ENCODE data around the gene RAPGEF3. TPM values are rescaled to one million over a fixed set of nuclear protein-coding genes. Genes with fewer than 3 reads are reported as not detected.

RAPGEF3 gene, protein sequence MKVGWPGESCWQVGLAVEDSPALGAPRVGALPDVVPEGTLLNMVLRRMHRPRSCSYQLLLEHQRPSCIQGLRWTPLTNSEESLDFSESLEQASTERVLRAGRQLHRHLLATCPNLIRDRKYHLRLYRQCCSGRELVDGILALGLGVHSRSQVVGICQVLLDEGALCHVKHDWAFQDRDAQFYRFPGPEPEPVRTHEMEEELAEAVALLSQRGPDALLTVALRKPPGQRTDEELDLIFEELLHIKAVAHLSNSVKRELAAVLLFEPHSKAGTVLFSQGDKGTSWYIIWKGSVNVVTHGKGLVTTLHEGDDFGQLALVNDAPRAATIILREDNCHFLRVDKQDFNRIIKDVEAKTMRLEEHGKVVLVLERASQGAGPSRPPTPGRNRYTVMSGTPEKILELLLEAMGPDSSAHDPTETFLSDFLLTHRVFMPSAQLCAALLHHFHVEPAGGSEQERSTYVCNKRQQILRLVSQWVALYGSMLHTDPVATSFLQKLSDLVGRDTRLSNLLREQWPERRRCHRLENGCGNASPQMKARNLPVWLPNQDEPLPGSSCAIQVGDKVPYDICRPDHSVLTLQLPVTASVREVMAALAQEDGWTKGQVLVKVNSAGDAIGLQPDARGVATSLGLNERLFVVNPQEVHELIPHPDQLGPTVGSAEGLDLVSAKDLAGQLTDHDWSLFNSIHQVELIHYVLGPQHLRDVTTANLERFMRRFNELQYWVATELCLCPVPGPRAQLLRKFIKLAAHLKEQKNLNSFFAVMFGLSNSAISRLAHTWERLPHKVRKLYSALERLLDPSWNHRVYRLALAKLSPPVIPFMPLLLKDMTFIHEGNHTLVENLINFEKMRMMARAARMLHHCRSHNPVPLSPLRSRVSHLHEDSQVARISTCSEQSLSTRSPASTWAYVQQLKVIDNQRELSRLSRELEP
- 10 to 100 TPM; 48.0 to 61.0 (median 49.6) TPM for polyA plus RNA-seq (ENCODE audit: insufficient read length in 3 of 3)

DNA sequence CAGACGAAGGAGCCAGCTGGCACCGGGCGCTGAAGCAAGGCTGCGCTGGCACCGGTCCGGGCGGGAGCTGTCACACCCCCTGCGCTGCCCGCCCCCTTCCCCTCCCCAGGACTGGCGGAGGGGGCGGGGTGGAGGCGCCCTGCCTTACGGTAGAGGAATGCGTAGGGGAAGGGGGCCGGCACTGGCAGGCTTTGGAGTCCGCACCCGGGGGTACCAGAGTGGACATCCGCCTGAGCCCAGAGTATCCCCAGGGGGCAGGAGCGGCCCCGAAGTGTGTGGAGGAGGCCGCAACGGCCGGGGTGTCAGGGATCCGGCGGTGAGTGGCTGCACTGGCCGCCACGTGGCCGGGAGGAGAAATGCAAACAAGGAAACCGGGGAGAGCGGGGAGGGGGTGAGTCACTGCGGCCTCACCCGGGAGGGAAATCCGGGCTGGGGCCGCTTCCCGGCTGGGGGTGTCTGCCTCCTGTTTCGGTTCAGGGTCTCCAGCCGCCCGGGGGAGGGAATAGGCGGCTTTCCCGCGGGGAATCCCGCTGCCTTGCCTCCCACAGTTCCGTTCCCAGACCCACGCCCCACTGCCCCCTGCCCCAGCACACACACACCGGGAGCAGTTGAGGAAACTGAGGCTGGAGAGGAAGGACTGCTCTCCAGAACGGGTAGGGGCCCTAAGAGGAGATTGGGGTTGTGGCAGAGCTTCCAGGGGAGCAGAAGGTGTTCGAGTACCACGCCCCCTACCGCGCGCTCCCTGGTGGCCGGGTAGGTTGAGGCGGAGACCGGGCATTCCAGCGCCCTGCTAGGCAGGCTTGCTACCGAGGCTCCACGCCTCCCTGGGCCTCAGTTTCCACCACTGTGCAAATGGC lies at the start of gene RAPGEF3:
Gene RAPGEF3, minus strand, starts transcription at position 47 of the 857 bp plus-strand sequence. CDS start 324 bp downstream, outside the sequence.
- DNase-seq (ENCODE audit: low read depth in 3 of 3, low spot score in 2 of 3) = no peak

DNA sequence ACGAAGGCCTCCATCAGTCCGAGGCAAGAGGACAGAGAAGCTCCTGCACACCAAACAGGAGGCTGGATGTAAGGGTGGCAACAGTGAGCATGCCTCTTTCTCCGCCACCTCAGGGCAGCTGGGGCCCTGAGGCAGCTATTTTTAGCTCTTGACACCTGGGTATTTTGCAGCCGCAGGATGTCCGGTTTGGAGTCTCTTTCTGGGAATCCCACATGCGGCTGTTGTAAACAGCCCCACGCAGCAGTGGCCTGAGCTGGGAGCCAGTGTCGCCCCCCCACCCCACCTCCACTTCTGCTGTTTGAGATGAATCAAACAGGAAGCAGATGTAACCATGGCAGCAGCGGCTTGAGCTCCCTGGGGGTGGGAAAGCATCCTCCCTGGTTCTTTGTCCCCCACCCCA lies 49.4 kb upstream of the RAPGEF3 start:
- DNase-seq (ENCODE audit: low read depth in 3 of 3, low spot score in 2 of 3) = no peak

DNA sequence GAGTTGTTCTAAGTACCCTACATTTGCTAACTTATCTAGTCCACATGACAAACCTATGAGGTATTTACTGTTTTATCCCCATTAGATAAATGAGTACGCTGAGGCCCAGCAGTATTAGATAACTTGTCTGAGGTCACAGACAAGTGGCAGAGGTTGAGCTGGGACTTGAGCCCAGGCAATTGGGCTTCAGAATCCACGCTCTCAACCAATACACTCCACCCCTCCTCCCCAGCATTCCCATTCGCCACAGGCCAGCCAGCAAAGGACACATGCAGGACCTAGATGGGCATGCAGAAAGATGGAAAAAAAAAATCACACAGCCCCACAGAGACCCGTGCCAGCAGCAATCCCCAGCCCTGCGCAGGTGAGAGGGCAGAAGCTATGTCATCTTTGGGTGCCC lies 48.7 kb upstream of the RAPGEF3 start:
- DNase-seq (ENCODE audit: low read depth in 3 of 3, low spot score in 2 of 3) = no peak

DNA sequence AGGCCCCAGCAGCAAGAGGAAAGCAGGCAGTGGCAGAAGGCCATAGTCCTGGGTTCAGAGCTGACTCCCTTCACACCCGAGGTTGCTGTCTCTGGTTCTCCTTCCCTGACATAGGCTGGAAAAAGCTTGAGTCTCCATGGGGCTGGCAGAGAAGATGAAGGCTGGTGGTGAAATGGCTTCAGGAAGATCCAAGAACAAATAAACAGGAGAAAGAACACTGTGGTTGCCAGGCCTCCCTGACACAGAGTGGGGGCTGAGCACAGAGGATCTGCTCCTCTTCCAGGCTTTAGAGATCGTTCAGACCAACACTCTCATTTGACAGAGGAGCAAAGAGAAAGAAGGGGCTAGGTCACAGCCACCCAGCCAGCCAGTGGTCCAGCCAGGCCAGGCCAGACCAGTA lies 46.7 kb upstream of the RAPGEF3 start:
- no peak for DNase-seq (ENCODE audit: low read depth in 3 of 3, low spot score in 2 of 3)

DNA sequence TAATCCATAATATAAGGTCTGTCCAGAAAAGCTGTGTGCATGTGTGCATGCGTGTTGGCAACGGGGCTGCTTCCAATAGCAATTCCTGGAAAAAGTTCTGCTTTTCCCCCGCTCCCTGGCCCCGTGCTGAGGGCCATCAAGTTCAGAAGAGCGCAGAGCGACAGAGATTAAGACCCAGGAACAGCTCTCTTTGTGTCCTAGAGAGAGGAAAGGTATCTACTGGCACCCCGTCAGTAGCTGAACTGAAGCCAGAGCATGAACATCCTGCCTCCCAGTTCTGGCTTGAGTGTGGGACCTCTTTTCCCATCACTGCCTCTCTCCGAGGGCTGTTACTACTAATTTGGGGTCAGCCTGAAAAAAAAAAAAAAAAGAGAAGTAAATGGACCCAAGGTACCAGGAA lies 45.5 kb upstream of the RAPGEF3 start:
- no peak for DNase-seq (ENCODE audit: low read depth in 3 of 3, low spot score in 2 of 3)

DNA sequence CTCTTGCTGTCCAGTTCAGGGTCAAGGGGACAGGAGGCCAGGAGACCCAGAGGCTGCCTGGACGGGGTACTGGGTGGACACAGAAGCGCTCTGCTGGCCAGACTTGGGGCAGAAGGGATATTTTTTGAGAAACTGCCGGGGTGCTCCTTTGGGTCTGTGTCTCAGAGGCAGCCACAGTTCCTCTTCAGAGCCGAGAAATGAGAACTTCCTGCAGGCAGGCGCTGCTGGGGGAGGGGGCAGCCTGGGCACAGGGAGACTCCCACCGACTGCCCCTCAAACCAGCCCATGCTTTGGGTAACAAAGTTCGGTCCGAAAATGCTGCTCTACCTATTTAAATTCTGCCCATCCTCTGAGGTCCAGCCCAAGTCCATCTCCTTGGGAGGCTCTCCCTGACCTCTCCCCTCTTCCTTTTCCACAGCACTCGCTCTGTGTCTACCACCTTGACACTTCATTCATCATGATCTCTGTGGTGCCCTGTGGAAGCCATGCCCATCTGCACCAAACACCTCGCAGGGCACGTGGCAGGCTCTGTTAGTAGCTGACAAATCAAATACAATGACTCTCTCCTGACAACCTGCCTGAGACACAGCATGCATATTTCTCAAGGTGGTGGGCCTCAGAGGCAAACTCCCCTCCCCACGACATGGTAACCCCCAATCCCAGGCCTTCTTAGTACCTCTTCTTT lies 44.7 kb upstream of the RAPGEF3 start:
- no peak for DNase-seq (ENCODE audit: low read depth in 3 of 3, low spot score in 2 of 3)

DNA sequence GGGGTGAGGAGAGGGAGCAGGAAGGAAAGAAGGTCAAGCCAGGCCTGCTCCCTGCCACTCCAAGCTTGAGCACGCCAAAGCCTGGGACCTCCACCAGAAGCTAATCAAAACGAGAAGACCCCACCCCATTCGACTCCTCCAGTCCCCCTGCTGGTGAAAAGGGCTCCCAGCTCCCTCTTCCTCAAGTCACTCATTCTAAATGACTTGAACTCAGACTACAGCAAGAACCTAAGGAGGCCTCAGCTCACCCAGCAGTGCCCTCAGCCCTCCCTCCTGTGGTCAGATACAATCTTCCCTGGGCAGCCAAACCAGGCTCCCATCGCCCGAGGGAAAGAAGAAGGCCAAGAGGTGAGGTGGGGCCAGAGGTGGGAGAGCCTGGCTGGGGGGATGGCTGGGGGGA lies 43.6 kb upstream of the RAPGEF3 start:
- DNase-seq (ENCODE audit: low read depth in 3 of 3, low spot score in 2 of 3) = no peak

DNA sequence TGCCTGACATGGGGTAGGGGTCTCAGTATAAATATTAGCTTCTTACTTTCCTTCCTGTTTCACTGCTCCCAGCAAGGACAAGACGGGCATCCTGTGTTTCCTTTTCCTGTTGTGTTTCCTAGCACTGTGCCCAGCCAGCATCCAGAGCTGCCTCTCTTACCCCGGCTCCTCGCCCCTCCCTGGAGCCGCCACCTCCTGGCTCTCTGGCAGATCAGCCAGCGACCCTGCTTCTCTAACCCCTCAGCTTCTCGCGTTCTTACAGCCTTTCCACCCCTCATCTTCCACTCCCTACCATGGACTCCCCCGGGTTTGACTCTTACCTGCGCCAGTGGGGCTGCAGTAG lies 43.2 kb upstream of the RAPGEF3 start:
- no peak for DNase-seq (ENCODE audit: low read depth in 3 of 3, low spot score in 2 of 3)

DNA sequence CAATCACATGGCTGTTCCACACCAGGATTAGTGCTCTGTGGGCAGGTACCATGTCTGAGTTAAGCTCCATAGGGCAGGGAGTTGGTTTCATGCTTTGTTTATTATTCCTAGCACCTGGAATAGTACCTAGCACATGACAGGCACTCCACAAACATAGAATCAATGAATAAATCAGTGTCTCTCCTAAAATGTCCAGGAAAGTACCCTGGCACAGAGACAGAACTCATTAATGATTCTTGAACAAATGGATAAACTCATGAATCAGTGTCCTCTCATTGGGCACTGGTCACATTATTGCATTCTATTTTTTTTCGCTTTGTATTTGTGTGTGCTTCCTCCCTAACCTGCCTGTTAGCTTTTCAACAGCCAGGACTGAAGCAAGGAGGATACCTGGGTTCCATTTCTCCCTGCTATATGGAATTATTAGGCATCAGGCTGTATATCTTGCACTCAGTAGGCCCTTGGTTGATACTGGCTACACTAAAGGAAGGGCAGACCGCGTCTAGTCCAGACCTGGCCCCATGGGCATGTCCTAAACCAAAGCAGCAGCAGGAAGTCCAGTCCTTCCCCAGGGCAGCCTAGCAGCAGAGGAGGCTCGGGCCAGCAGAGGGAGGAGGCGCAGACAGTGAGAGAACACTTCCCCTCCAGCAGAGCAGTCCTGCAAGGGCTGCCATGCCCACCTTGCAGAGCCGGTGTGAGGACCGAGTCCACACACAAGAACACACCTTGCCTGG lies 42.7 kb upstream of the RAPGEF3 start:
- no peak for DNase-seq (ENCODE audit: low read depth in 3 of 3, low spot score in 2 of 3)

DNA sequence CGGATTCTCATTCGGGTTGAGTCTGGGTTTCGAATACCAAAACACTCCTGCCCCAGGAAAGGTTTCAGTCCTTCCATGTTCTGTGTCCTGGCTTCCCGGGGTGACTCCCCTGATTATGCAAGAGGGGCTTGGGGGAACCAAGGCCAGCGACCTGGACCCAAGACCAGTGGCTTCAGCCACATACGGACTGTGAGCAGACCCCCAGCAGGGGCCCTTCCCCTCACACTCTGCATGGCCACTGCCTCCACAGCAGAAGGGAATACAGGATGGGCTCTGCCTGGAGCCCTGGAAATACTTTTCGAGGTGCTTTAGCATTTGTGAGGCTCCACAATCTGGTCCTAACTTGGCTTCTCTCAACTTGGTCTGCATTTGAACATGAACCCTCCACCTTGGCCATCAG lies 41.9 kb upstream of the RAPGEF3 start:
- no peak for DNase-seq (ENCODE audit: low read depth in 3 of 3, low spot score in 2 of 3)

DNA sequence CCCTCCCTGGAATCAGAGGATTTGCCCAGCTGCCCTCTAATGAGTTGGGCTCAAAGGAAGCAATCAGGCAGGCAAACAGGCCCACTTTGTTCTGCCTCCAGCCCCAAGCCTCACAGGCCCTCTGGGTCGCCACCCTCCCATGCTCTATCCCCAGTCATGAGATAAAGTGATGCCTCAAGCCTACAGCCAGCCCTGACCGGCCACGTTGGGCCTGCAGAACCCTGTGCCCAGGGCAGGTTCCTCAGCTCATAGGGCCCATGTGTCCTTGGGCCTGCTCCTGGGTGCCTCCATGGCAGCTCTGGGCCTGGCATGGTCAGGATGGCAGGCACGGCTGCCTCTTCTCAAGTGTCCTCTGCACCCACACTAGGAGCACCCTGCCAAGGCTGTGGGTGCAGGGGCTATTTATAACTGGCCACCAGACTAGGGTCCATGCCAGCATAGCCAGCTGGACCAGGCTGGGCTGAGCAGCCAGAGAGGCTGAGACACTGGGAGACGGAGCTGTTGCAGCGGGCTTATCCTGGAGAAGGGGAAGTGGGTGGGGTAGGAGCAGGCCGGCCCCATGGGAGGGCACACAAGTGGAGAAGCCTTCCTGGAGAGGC lies 40.8 kb upstream of the RAPGEF3 start:
- no peak for DNase-seq (ENCODE audit: low read depth in 3 of 3, low spot score in 2 of 3)

DNA sequence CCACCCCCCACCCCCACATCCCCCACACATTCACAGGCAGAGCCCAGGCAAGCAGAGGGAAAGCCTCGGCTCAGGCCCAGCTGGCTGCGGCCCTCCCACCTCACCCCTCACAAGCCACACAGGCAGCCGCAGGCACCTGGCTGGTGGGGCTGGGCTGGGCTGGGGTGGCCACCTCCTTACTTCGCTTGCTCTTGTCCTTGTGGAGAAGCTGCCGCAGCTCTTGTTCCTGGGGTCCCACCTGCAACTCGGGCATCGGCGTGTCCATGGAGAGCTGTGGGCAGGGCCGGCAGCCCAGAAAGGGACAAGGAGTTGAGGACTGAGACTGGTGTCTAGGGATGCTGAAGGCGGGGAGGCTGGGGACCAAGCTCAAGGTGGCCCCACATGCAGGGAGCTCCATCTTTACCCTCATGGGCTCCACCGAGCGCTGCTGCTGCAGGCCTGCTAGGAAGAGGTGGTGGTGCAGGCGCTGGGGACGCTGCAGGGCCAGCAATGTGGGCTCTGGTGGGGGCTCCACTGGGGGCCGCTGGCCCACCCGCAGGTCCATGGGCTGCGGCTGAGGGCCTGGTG lies 39.8 kb upstream of the RAPGEF3 start:
- no peak for DNase-seq (ENCODE audit: low read depth in 3 of 3, low spot score in 2 of 3)

DNA sequence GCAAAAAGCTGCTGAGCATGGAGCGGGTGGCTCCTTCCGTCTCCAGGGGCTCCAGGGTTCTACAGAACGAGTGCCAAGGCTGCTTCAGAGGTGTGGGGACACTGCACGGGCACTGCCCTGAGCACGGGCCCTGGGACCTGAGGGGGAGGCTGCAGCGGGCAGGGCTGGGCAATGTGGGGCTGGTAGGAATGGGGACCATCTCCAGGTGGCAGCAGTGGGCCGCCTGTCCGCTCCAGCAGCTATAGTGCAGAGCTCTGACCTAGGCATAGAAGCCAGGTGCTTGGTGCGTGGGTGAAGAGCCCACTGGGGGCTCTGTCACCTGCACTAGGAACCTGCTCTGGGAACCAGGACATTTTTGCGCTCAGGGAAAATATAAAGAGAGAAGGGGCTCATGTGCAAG lies 38.8 kb upstream of the RAPGEF3 start:
- DNase-seq (ENCODE audit: low read depth in 3 of 3, low spot score in 2 of 3) = no peak

DNA sequence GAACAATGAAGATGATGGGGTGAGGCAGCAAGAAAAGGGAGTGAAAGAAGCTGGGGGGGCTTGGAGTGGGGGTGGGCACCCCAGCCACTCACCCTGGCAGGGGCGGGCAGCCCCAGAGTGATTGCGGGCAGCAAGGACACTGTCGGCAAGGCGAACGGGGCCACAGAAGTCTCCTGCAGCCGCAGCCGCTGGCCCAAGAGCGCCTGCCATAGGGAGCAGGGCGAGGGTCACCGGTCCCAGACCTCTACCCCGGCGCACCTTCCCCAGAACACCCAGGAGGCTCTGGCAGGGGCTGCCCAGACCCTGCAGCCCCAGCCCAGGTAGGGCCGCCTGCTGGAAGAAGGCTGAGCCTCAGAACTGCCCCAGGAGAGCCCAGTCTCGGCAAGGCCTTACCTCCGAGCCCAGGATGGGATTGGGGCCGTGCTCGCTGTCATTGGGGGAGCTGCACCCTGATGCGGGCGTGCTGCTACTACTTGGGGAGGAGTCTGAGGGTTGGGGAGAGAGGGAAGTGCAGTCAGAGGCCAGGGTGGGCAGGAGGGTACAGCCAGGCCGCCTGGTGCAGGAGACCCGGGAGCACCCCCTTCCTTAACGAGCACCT lies 37.2 kb upstream of the RAPGEF3 start:
- DNase-seq (ENCODE audit: low read depth in 3 of 3, low spot score in 2 of 3) = no peak

DNA sequence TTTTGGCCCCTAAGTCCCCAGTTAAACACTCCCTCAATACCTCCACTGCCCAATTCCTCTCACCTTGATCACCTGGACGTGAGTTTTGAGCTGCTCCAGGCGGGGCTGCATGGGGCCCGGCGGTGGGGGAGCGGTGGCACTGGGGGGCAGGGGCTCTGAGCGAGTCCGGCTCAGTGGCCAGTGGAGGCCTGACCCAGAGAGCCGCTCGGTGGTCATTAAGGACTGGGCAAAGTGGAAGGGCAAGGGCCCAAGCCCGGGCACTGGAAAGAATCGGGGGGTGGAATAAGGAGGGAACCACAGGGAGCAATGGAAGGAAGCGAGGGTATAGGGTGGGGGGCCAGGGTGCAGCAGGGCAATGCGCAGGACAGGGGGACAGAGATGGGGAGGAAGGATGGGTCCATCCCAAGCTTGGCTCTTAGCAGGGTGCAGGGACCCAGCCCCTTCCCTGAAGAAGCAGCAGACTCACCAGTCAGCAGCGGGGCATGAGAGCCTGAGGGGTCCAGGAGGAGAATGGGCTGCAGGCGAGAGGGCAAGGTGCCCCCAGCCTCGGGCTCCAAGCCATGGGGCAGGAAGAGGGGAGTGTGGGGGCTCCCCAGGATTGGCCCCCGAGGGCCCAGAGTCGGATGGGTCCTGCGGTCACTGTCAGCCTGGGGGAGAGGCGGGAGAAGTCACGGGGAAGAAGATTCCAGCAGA lies 36.6 kb upstream of the RAPGEF3 start:
- no peak for DNase-seq (ENCODE audit: low read depth in 3 of 3, low spot score in 2 of 3)

DNA sequence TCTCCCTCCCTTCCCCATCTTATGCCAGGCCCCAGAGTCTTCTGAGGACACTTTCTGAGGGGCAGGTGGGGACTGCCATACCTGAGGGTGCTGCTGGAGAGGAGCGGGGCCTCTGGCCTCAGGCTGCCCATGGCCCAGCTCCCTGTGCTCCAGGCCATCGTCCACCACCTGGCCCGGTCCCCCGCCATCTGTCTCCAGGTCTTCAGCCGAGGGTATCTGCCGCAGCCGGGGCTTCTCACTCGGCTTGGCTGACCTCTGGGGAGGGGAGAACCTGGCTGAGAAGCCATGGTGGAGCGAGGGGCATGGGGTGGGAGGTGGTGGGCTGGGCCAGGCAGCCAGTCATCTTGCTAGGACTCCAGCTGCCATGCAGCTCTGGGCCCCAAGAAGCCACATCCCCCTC lies 36.0 kb upstream of the RAPGEF3 start:
- no peak for DNase-seq (ENCODE audit: low read depth in 3 of 3, low spot score in 2 of 3)

DNA sequence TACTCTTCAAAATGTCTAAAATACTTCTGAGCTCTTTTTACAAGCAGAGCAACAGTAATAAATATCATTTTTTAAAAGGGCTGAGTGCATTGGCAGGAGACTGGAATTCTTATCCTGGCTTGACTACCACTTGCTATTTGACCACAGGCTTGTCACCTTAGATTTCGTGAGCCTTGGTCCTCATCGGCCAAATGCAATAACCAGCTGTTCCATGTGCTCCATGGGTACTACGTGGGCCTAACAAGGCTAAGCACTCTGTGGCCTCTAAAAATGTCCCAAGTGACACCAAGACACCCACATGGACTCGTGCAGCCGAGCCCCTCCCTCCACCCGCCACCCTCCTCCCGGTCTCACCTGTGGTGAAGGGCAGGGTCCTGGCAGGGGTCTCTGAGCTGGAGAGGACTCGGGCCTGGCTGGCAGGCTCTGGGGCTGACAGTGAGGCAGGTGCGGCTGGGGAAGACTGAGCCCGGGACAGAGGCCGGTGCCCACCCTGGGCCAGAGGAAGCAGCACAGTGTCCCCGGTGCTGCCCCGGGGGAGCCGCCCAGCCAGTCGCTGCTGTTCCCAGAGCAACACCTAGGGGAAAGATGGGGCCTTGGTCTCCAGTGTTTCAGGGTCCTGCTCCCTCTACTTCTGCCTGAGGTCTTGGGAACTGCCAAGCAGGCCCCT lies 34.5 kb upstream of the RAPGEF3 start:
- DNase-seq (ENCODE audit: low read depth in 3 of 3, low spot score in 2 of 3) = no peak

Measured in right renal cortex interstitium (tissue), 3 donors.